Lung microvascular endothelial cell (primary cell): ENCODE results near the gene S100A12. TPM values are rescaled to one million over a fixed set of nuclear protein-coding genes. Genes with fewer than 3 reads are reported as not detected.

ENCODE experiments used
- DNase-seq, 2 donors: peaks; one replicate each; pipeline versions ENCODE4 v3.0.0 to v3.0.0-alpha.2; 2010; ENCODE audit warnings: low read depth in 2 of 2
- total RNA-seq: library from RNA; depleted of rRNA; stranded (reverse); fragments of >200 nt; gene quantifications from 2 replicates; pipeline ENCODE4 v1.2.1, GENCODE V29; 2014

Gene S100A12
- total RNA-seq, 1 donor from 2014 or later, result not detected

- no peak for DNase-seq
Observed at GRCh38 chr1:153336650-153337049, 38.8 kb downstream of the S100A12 start.

- no peak for DNase-seq
Observed at GRCh38 chr1:153333902-153334301, 41.5 kb downstream of the S100A12 start.

DNA sequence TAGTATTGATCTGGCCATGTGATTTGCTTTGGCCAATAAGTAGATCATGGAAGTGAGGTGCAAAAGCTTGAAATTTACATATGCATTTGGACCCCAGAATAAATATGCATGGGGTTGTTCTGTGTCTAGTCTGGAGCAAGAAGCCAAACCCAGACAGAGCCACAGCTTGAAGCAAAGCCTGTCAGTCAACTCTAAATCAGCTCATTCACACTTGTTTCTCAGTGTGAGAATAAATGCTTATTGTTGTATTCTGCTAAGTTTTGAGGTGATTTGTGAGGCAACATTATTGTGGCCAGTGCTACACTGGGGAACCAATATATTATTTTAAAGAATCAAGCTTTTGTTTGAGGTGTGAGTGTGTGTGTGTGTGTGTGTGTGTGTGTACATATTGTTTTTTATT is 50.5 kb downstream of the S100A12 start:
- no peak for DNase-seq

Other genes starting within 250 kb of the S100A12 start
- not detected in 2 replicates for gene SPRR2G, start 224.7 kb downstream of the S100A12 start, total RNA-seq
- not detected in 2 replicates for gene LELP1, start 172.2 kb downstream of the S100A12 start, total RNA-seq
- gene PRR9, start 158.0 kb downstream of the S100A12 start, total RNA-seq, result not detected in 2 replicates
- not detected in 2 replicates for gene LORICRIN, start 115.9 kb downstream of the S100A12 start, total RNA-seq
- gene PGLYRP3, start 62.7 kb downstream of the S100A12 start, total RNA-seq, result not detected in 2 replicates
- gene PGLYRP4, start 26.8 kb downstream of the S100A12 start, total RNA-seq, result not detected in 2 replicates
- 0.22 and 1.2 TPM in 2 replicates for gene S100A9, start 17.8 kb downstream of the S100A12 start, total RNA-seq
- gene S100A8, start 15.5 kb upstream of the S100A12 start, total RNA-seq, result not detected in 2 replicates
- gene S100A7A, start 40.9 kb upstream of the S100A12 start, total RNA-seq, result not detected in 2 replicates
- gene S100A7, start 85.0 kb upstream of the S100A12 start, total RNA-seq, result not detected in 2 replicates
- gene S100A6, start 160.4 kb upstream of the S100A12 start, total RNA-seq, result 524 and 1,217 TPM in 2 replicates
- not detected in 2 replicates for gene S100A5, start 165.3 kb upstream of the S100A12 start, total RNA-seq
- 0.60 and 5.4 TPM in 2 replicates for gene S100A4, start 170.2 kb upstream of the S100A12 start, total RNA-seq
- gene S100A3, start 173.6 kb upstream of the S100A12 start, total RNA-seq, result 0.20 and 2.8 TPM in 2 replicates
- 0.79 and 1.7 TPM in 2 replicates for gene S100A2, start 190.2 kb upstream of the S100A12 start, total RNA-seq
- 442 and 502 TPM in 2 replicates for gene S100A16, start 237.5 kb upstream of the S100A12 start, total RNA-seq
- 0.20 TPM in 1 of 2 replicates, not detected in the other for gene S100A14, start 240.7 kb upstream of the S100A12 start, total RNA-seq